Lung (tissue), 12 donors: Measurements from ENCODE around the gene CCDC102A. TPM values are rescaled to one million over a fixed set of nuclear protein-coding genes. Genes with fewer than 3 reads are reported as not detected.

ENCODE experiments used
- ATAC-seq: fragments of 200-7000 bp; cut with Tn5 transposase; one replicate; pipeline ENCODE4 v1.9.1; 2020; ENCODE audit warnings: moderate number of reproducible peaks; ENCODE audit not compliant: insufficient read depth, low FRiP score
- DNase-seq, 3 donors: peaks; one replicate each; pipeline ENCODE4 v3.0.0-alpha.2; 2013 to 2017
- H3K27ac ChIP-seq, 2 donors: one replicate each; pipeline ENCODE4 v1.5.1; 2013; ENCODE audit warnings: mild to moderate bottlenecking in 2 of 2, moderate library complexity in 2 of 2, control low read depth in 1 of 2, inconsistent platforms in 1 of 2, low read depth in 1 of 2, low read length in 1 of 2
- H3K27me3 ChIP-seq, 3 donors: one replicate each; pipeline ENCODE4 v1.5.1; 2013; ENCODE audit warnings: low read length in 2 of 3; ENCODE audit not compliant: control insufficient read depth in 3 of 3, insufficient read depth in 3 of 3
- H3K36me3 ChIP-seq, 4 donors: one replicate each; pipeline ENCODE4 v1.5.1; 2013; ENCODE audit warnings: low read length in 4 of 4, mild to moderate bottlenecking in 1 of 4, moderate library complexity in 1 of 4; ENCODE audit not compliant: control insufficient read depth in 4 of 4, insufficient read depth in 4 of 4
- H3K4me1 ChIP-seq, 5 donors: one replicate each; pipeline ENCODE4 v1.5.1; 2013; ENCODE audit warnings: low read length in 5 of 5, mild to moderate bottlenecking in 2 of 5, moderate library complexity in 1 of 5; ENCODE audit not compliant: control insufficient read depth in 5 of 5, insufficient read depth in 5 of 5
- H3K4me3 ChIP-seq: one replicate; pipeline ENCODE4 v1.5.1; 2013; ENCODE audit warnings: mild to moderate bottlenecking, control low read depth, moderate library complexity
- H3K9ac ChIP-seq, 2 donors: one replicate each; pipeline ENCODE4 v1.5.1; 2013; ENCODE audit warnings: low read length in 2 of 2, control low read depth in 1 of 2; ENCODE audit not compliant: insufficient read depth in 1 of 2
- H3K9me3 ChIP-seq, 4 donors: one replicate each; pipeline ENCODE4 v1.5.1; 2013; ENCODE audit warnings: low read length in 3 of 4, mild to moderate bottlenecking in 1 of 4, moderate library complexity in 1 of 4; ENCODE audit not compliant: control insufficient read depth in 4 of 4, insufficient read depth in 3 of 4
- CTCF ChIP-seq: IDR thresholded peaks from 2 replicates; pipeline ENCODE4 v1.5.1; 2012; ENCODE audit warnings: mild to moderate bottlenecking; ENCODE audit errors: control extremely low read depth, extremely low read depth
- WGBS, 2 donors: extraction: QIAGEN DNeasy Blood & Tissue Kit; methylation state at CpG; one replicate each; pipeline ENCODE4 v1.1.7; 2013; 5-methylcytosine and 5-hydroxymethylcytosine counted together
- polyA plus RNA-seq, 2 donors: library from polyadenylated mRNA; stranded (reverse); fragments of 200-250 nt; gene quantifications; one replicate each; pipeline ENCODE4 v1.2.1, GENCODE V29; 2013
- total RNA-seq, 2 donors: library from RNA; depleted of rRNA in 1 of 2; stranded (reverse); fragments of >200 nt in 1 of 2; gene quantifications; one replicate each; pipeline ENCODE4 v1.2.1, GENCODE V29; 2014 to 2021
- donor health status: control.
- donor health status: control.
- donor health status: Bipolar disorder and iron deficiency.
- donor health status: healthy.
- donor health status: DM: yes; HTN: yes; CAD: no.

The CCDC102A gene
- total and polyA plus RNA-seq, 4 donors, result 3.6 to 14.0 (median 6.9) TPM

- H3K27me3 ChIP-seq, result no peaks in the 10 kb centered on the region
- no peaks in the 10 kb centered on the region for H3K36me3 ChIP-seq
- H3K9me3 ChIP-seq, result no peaks in the 10 kb centered on the region
- WGBS, 2 donors, result 90 to 95% methylated on average over 8 of the region's 8 CpGs
- ATAC-seq, result no peak
- no peak overlapping the region for H3K4me3 ChIP-seq
- DNase-seq, result no peak
- TF ChIP-seq CTCF, result no peak
- peaks cover 0 to 16% (median 5%) of the 10 kb centered on the region in 5 donors for H3K4me1 ChIP-seq
- H3K9ac ChIP-seq, result no peak overlapping the region
- peak overlapping the region in 1 of 2 donors; percentile 70 for H3K27ac ChIP-seq
These were observed 49.2 kb downstream of the CCDC102A start for GRCh38 chr16:57486858-57487834.

GRCh38 chr16:57485916-57486857 lies 50.2 kb downstream of the CCDC102A start, which contains the start of gene DOK4:
Gene DOK4 (minus strand): TSS chr16:57486493. CDS start chr16:57479507, 6,986 bp downstream.
- ATAC-seq (peak; percentile 90), DNase-seq (peak; percentile 71 to 84 (median 82))
- Histone ChIP-seq H3K9ac (peak within 1 kb of the TSS in 1 of 2 donors; percentile 38), H3K27me3 (no peaks in the 10 kb centered on the region), H3K4me1 (peaks cover 0 to 16% (median 5%) of the 10 kb centered on the region in 5 donors), H3K9me3 (no peaks in the 10 kb centered on the region), H3K27ac (peak within 1 kb of the TSS in 1 of 2 donors; percentile 76), H3K4me3 (peak within 1 kb of the TSS; percentile 88), H3K36me3 (no peaks in the 10 kb centered on the region)
- TF ChIP-seq CTCF, result no peak
- WGBS, 2 donors, result 1 to 2% methylated on average over 30 to 72 of the region's 73 CpGs

GRCh38 chr16:57485091-57485915 lies 51.1 kb downstream of the CCDC102A start:
- H3K27ac ChIP-seq, result peak overlapping the region in 1 of 2 donors; percentile 76
- no peak for TF ChIP-seq CTCF
- peaks cover 0 to 22% (median 5%) of the 10 kb centered on the region in 5 donors for H3K4me1 ChIP-seq
- H3K36me3 ChIP-seq, result no peaks in the 10 kb centered on the region
- WGBS, 2 donors, result 62 to 76% methylated on average over 14 of the region's 14 CpGs
- no peaks in the 10 kb centered on the region for H3K9me3 ChIP-seq
- no peak for DNase-seq
- no peaks in the 10 kb centered on the region for H3K27me3 ChIP-seq
- H3K9ac ChIP-seq, result peak overlapping the region in 1 of 2 donors; percentile 38
- ATAC-seq, result no peak
- H3K4me3 ChIP-seq, result peak overlapping the region; percentile 88
